Endodermal cell (in vitro differentiated cells): ENCODE results near the gene SDK1. TPM values are rescaled to one million over a fixed set of nuclear protein-coding genes. Genes with fewer than 3 reads are reported as not detected.

ENCODE experiments used
- DNase-seq: peaks from one replicate; pipeline ENCODE4 v3.0.0-alpha.2; 2017
- H3K27ac ChIP-seq: 2 replicates; pipeline ENCODE4 v1.5.1; 2013; ENCODE audit warnings: mild to moderate bottlenecking, low read depth, low read length, moderate library complexity
- H3K27me3 ChIP-seq: 2 replicates; pipeline ENCODE4 v1.6.1; 2013; ENCODE audit warnings: mild to moderate bottlenecking, low read length, moderate library complexity; ENCODE audit not compliant: insufficient read depth, control insufficient read depth, poor library complexity, severe bottlenecking
- H3K36me3 ChIP-seq: 2 replicates; pipeline ENCODE4 v1.7.0; 2013; ENCODE audit warnings: mild to moderate bottlenecking, low read length, moderate library complexity; ENCODE audit not compliant: control insufficient read depth, insufficient read depth
- H3K4me1 ChIP-seq: one replicate; pipeline ENCODE4 v1.7.0; 2013; ENCODE audit warnings: low read length; ENCODE audit not compliant: control insufficient read depth, insufficient read depth
- H3K4me3 ChIP-seq: 2 replicates; pipeline ENCODE4 v1.5.1; 2013; ENCODE audit warnings: mild to moderate bottlenecking, low read length, moderate library complexity
- H3K9ac ChIP-seq: 2 replicates; pipeline ENCODE4 v1.6.1; 2013; ENCODE audit warnings: mild to moderate bottlenecking, low read length, moderate library complexity; ENCODE audit not compliant: poor library complexity, severe bottlenecking; ENCODE audit errors: extremely low read depth
- H3K9me3 ChIP-seq: 2 replicates; pipeline ENCODE4 v1.6.1; 2013; ENCODE audit warnings: mild to moderate bottlenecking, low read length, moderate library complexity; ENCODE audit not compliant: control insufficient read depth
- H3K27ac Mint-ChIP-seq: 2 replicates; pipeline ENCODE4 v1.8.0; 2020; ENCODE audit warnings: mixed read lengths
- H3K27me3 Mint-ChIP-seq: 2 replicates; pipeline ENCODE4 v1.8.0; 2021; ENCODE audit warnings: mild to moderate bottlenecking, mixed read lengths; ENCODE audit not compliant: insufficient read depth
- H3K36me3 Mint-ChIP-seq: 2 replicates; pipeline ENCODE4 v1.8.0; 2020; ENCODE audit warnings: low read depth, mixed read lengths
- H3K4me1 Mint-ChIP-seq: 2 replicates; pipeline ENCODE4 v1.8.0; 2020; ENCODE audit warnings: mixed read lengths
- H3K4me3 Mint-ChIP-seq: 2 replicates; pipeline ENCODE4 v1.8.0; 2020; ENCODE audit warnings: mild to moderate bottlenecking, moderate library complexity, mixed read lengths
- H3K9me3 Mint-ChIP-seq: 2 replicates; pipeline ENCODE4 v1.8.0; 2020; ENCODE audit warnings: mild to moderate bottlenecking, mixed read lengths
- CTCF ChIP-seq: fragments of 200-600 bp; sonication (generic); conservative IDR thresholded peaks from 2 replicates; pipeline ENCODE4 v1.5.0; 2021; ENCODE audit warnings: antibody characterized with exemption, mild to moderate bottlenecking
- WGBS, 2 experiments: methylation state at CpG; one replicate each; pipeline versions ENCODE4 v1.1.5 to v1.1.7; 2013; ENCODE audit warnings: missing lambda C conversion rate in 2 of 2, mixed read lengths in 1 of 2; ENCODE audit not compliant: insufficient coverage in 1 of 2, insufficient read length in 1 of 2; 5-methylcytosine and 5-hydroxymethylcytosine counted together
- total RNA-seq, 2 donors: library from RNA; stranded (reverse); fragmentation: NEBNext Ultra II Directional in 1 of 2; extraction: Animal tissue kit (Norgen Biotek cat#: 25700) in 1 of 2; gene quantifications; 2 replicates in 1 of 2; 3 replicates in 1 of 2; pipeline ENCODE4 v1.2.1, GENCODE V29; 2021

Gene SDK1
- total RNA-seq, 2 donors from 2014 or later: 22.7 to 23.1 TPM

- Mint-ChIP-seq H3K36me3 (peaks cover 4% of the 10 kb centered on the region), H3K27me3 (no peaks in the 10 kb centered on the region), H3K4me3 (no peak overlapping the region), H3K27ac (no peak overlapping the region), H3K9me3 (no peaks in the 10 kb centered on the region), H3K4me1 (peaks cover 12% of the 10 kb centered on the region)
- peaks cover 2% of the 10 kb centered on the region for H3K4me1 ChIP-seq
- no peaks in the 10 kb centered on the region for H3K27me3 ChIP-seq
- WGBS, 2 experiments: 94 to 96% methylated on average over 9 to 13 of the region's 13 CpGs
- no peaks in the 10 kb centered on the region for H3K36me3 ChIP-seq
- no peak for TF ChIP-seq CTCF
- DNase-seq: no peak
- H3K27ac ChIP-seq: no peak overlapping the region
- no peak overlapping the region for H3K4me3 ChIP-seq
- H3K9me3 ChIP-seq: no peaks in the 10 kb centered on the region
- no peak overlapping the region for H3K9ac ChIP-seq
Measured at GRCh38 chr7:4010061-4010605, 709.1 kb downstream of the SDK1 start.

- Histone ChIP-seq H3K36me3 (no peaks in the 10 kb centered on the region), H3K27ac (no peak overlapping the region), H3K9me3 (no peaks in the 10 kb centered on the region), H3K9ac (no peak overlapping the region), H3K4me1 (peaks cover 2% of the 10 kb centered on the region), H3K4me3 (no peak overlapping the region), H3K27me3 (no peaks in the 10 kb centered on the region)
- Mint-ChIP-seq H3K27ac (no peak overlapping the region), H3K9me3 (peaks cover under 1% of the 10 kb centered on the region), H3K4me3 (no peak overlapping the region), H3K36me3 (peaks cover 10% of the 10 kb centered on the region), H3K4me1 (peaks cover 12% of the 10 kb centered on the region), H3K27me3 (no peaks in the 10 kb centered on the region)
- 86 to 87% methylated on average over 22 to 30 of the region's 30 CpGs for WGBS, 2 experiments
- DNase-seq: peak; percentile 80
- no peak for TF ChIP-seq CTCF
Measured at GRCh38 chr7:4010923-4011656, 710.0 kb downstream of the SDK1 start.

GRCh38 chr7:4013793-4014192 is 712.7 kb downstream of the SDK1 start:
- Histone ChIP-seq H3K27ac (no peak overlapping the region), H3K27me3 (no peaks in the 10 kb centered on the region), H3K9me3 (peaks cover 7% of the 10 kb centered on the region), H3K36me3 (no peaks in the 10 kb centered on the region), H3K9ac (no peak overlapping the region), H3K4me3 (no peak overlapping the region), H3K4me1 (peaks cover 2% of the 10 kb centered on the region)
- Mint-ChIP-seq H3K4me3 (no peak overlapping the region), H3K4me1 (peaks cover 8% of the 10 kb centered on the region), H3K27me3 (no peaks in the 10 kb centered on the region), H3K27ac (no peak overlapping the region), H3K9me3 (peaks cover 22% of the 10 kb centered on the region), H3K36me3 (peaks cover 35% of the 10 kb centered on the region)
- 91 to 92% methylated on average over 7 to 10 of the region's 10 CpGs for WGBS, 2 experiments
- no peak for DNase-seq
- TF ChIP-seq CTCF: no peak
